ENCODE data around the gene GCKR.

- no peak for TF ChIP-seq CTCF (IDR thresholded peaks at IDR 0.05; ENCODE audit: extremely low read depth in 1 of 2, insufficient read depth in 1 of 2, low read depth in 1 of 2, low read length in 2 of 2)
- TF ChIP-seq EZH2 (IDR thresholded peaks at IDR 0.05; ENCODE audit: borderline replicate concordance, low read depth, low read length, severe bottlenecking), result no peak
- no peak for TF ChIP-seq POLR2A (IDR thresholded peaks at IDR 0.05; ENCODE audit: low read depth, low read length)
- TF ChIP-seq MYC (IDR thresholded peaks at IDR 0.05; ENCODE audit: low read depth, low read length), result no peak
Measured at GRCh38 chr2:27571681-27572080, 75.0 kb downstream of the GCKR start.
